Activated gamma-delta T cell treated with anti-CD3 and anti-CD28 coated beads, Interleukin-2, amount 50 U/mL, for 16 hours (primary cell): ENCODE measurements around the gene TM9SF4.

Experiments
- DNase-seq: peaks from one replicate; pipeline ENCODE4 v3.0.0-alpha.2; 2020; ENCODE audit warnings: low read depth

The TM9SF4 gene

DNA sequence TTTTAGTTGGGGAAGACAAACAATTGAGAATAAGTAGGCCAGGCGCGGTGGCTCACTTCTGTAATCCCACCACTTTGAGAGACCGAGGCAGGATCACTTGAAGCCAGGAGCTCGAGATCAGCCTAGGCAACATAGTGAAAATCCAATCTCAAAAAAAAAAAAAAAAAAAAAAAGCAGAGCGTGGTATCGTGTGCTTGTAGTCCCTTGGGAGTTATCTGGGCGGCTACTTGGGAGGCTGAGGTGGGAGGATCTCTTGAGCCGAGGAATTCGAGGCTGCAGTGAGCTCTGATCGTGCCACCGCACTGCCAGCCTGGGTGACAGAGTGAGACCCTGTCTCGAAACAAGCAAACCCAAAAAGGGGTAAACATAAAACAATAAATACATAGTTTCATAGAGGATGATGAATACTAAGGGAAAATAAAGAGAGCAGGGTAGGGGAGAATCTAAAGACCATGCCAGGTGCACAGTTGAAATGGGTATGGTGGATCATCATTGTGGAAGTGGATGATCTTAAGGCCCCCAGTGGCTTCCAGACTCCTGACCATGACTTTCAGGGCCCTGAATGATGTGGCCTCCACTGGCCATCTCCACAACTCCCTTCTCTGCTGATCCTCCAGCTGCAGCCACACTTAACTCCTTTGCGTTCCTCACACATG lies 99.1 kb downstream of the TM9SF4 start:
- no peak for DNase-seq

DNA sequence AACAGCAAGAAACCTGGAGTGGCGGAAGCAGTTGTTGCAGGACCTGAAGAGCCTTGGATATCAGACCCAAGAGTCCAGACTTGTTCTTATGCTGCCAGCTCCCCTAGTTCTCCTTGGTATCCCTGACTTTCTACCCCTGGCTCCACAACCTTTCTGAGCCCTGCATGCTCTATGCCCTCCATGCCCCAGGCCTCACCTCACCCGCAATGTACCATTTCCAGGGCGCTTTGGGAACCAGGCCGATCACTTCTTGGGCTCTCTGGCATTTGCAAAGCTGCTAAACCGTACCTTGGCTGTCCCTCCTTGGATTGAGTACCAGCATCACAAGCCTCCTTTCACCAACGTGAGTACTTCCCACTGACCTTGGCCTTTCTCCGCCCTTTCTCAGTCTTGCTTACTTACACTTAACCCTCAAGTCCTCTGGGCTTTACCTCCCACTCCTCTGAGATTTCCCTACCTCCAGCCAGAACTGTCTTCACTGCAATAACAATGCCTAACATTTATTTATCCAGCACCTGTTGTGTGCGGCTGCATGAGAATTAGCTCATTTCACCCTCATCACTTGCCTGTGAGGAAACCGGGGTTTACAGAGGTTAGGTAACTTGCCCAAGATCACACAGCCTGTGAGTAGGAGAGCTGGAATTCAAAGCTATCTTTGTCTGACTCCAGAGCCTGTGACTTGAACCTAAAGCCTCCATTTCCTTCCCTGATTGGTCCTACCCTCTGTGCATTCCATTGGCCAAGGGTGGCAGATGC lies 100.5 kb downstream of the TM9SF4 start:
- no peak for DNase-seq

DNA sequence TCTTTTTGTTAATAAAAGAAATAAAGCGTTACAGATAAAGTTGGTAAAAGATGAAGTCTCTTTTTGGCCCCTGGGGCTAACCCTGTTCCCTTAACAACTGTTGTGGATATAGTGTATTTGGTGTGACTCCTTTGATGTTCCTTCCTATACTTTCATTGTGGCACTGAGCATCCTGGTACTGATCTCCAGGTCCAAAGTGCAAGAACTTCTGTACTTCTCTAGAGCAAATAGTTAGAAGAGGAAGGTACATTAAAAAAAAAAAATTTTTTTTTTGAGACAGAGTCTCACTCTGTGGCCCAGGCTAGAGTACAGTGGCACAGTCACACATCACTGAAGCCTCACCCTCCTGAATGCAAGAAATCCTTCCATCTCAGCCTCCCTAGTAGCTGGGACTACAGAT lies 104.4 kb downstream of the TM9SF4 start:
- no peak for DNase-seq

DNA sequence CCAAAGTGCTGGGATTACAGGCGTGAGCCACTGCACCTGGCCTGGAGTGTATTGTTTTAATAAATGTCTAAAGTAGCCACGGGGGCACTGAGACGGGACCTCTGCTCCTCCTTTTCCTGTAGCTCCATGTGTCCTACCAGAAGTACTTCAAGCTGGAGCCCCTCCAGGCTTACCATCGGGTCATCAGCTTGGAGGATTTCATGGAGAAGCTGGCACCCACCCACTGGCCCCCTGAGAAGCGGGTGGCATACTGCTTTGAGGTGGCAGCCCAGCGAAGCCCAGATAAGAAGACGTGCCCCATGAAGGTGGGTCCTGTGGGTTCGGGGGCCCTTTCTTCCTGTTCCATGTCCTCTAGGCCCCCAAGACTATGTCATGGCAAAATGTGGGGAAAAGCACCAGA lies 105.6 kb downstream of the TM9SF4 start:
- DNase-seq, result no peak

DNA sequence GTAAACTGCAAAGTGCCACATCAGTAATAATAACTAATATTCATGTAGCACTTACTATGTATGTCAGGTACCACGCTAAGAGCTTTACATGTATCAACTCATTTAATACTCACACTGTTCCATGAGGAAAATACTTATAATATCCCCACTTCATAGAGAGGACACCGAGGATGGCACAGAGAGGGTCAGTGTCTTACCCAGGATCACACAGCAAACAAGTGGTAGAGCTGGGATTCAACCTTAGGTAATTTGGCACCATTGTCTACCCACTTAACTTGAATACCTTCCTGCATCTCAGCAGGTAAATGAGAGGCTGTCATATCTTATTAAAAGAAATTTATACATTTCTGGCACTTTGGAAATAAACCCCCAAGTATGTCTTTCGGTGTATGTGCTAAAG lies 106.2 kb downstream of the TM9SF4 start:
- no peak for DNase-seq

DNA sequence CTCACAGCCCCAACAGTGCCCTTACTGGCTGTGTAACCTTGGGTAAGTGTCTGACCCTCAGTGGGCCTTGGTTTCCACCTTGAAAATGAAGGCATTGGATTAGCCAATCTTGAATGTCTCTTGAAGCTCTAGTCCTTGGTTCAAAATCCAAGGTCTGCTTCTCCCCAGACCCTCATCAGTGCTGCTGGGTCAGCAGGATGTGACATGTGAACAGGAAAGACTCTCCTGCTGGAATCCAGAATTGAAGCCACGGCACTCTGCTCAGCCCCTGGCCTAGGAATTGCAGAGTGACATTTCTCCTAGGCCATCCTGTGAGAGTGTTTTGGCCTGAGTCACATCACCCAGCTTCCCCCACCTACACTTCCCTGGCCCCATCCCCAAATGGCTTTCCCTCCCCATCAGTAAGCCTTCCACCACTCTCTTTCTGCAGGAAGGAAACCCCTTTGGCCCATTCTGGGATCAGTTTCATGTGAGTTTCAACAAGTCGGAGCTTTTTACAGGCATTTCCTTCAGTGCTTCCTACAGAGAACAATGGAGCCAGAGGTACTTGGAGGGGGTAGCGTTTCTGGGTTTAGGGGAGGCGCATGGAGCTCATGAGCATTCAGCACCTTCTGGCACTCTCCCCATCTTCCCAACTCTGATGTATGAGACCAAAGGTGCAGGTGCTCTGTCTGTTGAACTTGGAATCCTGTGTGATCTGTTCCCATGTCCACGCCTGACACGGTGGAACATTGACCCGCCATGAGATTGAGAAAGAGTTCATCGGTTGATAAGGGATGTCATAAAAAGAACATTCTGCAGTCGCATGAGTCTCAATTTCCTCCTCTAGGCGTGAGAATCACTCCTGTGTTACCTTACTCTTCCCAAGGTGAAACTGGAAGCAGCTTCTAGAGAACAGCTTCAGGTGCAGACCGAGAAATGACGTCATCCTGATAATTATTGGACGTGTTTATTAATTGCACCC lies 106.9 kb downstream of the TM9SF4 start:
- DNase-seq, result no peak
